ENCODE measurements around the gene COL18A1. TPM values are rescaled to one million over a fixed set of nuclear protein-coding genes. Genes with fewer than 3 reads are reported as not detected.

The COL18A1 gene
- total and polyA plus RNA-seq, 2 experiments from 2014 or later: 97.1 to 140 TPM

DNA sequence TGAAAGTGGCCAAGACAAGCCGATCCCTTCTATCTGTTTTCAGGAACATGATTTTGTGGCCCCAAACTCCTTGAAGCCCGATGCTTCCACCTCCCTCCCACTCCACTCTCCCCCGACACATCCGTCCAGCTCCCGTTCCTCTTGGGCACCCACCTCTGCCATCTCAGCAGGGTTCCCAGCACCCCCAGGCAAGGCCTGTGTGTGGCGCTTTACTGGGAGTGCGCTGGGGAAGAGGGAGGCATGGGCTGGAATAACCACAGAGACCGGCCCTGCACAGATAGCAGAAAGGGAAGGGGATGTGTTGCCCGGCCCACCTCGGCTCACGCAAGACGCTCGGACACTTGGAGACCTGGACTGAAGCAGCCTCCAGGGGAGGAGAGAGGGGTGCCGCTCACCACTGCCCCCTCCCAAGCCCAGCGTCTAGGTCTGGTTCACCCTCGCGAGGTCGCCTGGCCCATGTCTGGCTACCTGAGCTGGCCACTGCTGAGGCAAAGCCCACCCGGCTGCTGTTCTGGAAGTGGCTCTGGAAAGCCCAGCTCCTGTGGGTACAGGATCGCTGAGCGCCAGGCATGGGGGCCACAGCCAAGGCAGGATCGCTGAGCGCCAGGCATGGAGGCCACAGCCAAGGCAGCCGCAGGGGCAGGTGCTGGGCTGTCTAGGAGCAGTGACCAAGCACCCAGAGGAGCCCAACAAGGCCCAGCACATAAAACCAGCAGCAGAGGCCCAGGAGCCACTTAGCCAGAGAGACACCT, 23.8 kb upstream of the COL18A1 start:
- no peaks in the 10 kb centered on the region for H3K36me3 ChIP-seq (replicated peaks; ENCODE audit: insufficient read depth, low read depth)
- no peaks in the 10 kb centered on the region for H3K9me2 ChIP-seq (replicated peaks; ENCODE audit: insufficient read depth)
- no peak overlapping the region for H2AFZ ChIP-seq
- H3K79me2 ChIP-seq: no peaks in the 10 kb centered on the region
- H3K27me3 ChIP-seq: no peaks in the 10 kb centered on the region
- peaks cover 10% of the 10 kb centered on the region for H3K4me1 ChIP-seq (ENCODE audit: insufficient read depth)
- no peak for DNase-seq (ENCODE audit: low spot score)
- TF ChIP-seq EZH2 (IDR thresholded peaks at IDR 0.05; ENCODE audit: borderline replicate concordance): no peak
- no peak for TF ChIP-seq EZH2phosphoT487 (IDR thresholded peaks at IDR 0.05; ENCODE audit: low read depth, severe bottlenecking, unreplicated experiment)
- TF ChIP-seq, protein P1, sequence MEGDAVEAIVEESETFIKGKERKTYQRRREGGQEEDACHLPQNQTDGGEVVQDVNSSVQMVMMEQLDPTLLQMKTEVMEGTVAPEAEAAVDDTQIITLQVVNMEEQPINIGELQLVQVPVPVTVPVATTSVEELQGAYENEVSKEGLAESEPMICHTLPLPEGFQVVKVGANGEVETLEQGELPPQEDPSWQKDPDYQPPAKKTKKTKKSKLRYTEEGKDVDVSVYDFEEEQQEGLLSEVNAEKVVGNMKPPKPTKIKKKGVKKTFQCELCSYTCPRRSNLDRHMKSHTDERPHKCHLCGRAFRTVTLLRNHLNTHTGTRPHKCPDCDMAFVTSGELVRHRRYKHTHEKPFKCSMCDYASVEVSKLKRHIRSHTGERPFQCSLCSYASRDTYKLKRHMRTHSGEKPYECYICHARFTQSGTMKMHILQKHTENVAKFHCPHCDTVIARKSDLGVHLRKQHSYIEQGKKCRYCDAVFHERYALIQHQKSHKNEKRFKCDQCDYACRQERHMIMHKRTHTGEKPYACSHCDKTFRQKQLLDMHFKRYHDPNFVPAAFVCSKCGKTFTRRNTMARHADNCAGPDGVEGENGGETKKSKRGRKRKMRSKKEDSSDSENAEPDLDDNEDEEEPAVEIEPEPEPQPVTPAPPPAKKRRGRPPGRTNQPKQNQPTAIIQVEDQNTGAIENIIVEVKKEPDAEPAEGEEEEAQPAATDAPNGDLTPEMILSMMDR (IDR thresholded peaks at IDR 0.05; ENCODE audit: poor library complexity): no peak
- H3K4me3 ChIP-seq: no peak overlapping the region
- no peak overlapping the region for H3K4me2 ChIP-seq
- H3K9me3 ChIP-seq (ENCODE audit: low read depth): no peaks in the 10 kb centered on the region
- 96% methylated on average over 24 of the region's 24 CpGs for WGBS (ENCODE audit: low lambda C conversion rate, missing lambda C conversion rate)
- no peak overlapping the region for H3K27ac ChIP-seq
- no peaks in the 10 kb centered on the region for H4K20me1 ChIP-seq (ENCODE audit: insufficient read depth, poor library complexity, severe bottlenecking)

DNA sequence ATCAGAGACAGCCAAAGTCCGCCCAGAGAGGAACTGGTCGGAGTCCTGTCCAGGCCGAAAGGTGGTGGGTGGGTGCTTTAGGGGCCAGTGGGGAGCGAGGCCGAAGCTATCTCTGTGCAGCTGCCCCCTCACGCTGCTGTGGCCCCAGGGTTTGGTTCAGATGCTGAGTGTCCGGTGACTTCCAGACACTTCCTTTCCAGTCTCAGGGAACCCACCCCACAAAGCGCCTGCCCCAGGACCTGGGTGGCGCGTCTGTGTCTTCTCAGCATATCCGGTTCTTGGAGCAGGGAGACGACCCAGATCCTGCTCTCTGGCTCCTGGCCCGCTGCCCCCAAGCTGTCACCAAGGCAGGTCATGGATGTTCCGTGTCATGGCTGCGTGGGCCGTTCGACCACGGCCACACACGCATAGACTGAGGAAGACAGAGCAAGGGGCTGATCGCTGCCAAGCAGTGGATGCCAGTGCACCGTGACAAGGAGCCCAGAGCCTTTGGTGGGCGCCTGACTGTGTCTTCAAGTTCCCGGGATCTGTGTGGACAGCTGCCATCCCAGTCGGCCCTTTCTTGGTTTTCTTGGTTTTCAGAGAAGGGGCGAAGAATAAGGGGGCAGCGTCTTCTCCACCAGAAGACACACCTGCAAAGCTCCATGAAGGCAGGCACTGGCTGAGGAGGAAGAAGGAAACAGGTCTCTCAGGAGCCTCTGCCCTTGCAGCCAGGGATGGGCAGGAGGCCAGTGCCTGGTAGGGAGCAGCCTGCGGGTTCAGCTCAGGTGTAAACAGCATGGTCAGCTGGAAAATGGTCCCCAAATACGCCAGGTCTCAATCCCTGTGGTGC, 22.9 kb upstream of the COL18A1 start:
- no peaks in the 10 kb centered on the region for H3K9me3 ChIP-seq (ENCODE audit: low read depth)
- H4K20me1 ChIP-seq (ENCODE audit: insufficient read depth, poor library complexity, severe bottlenecking): no peaks in the 10 kb centered on the region
- H3K9me2 ChIP-seq (replicated peaks; ENCODE audit: insufficient read depth): no peaks in the 10 kb centered on the region
- peaks cover 16% of the 10 kb centered on the region for H3K4me1 ChIP-seq (ENCODE audit: insufficient read depth)
- no peaks in the 10 kb centered on the region for H3K27me3 ChIP-seq
- H3K4me2 ChIP-seq: no peak overlapping the region
- no peak for DNase-seq (ENCODE audit: low spot score)
- no peak overlapping the region for H3K4me3 ChIP-seq
- no peaks in the 10 kb centered on the region for H3K36me3 ChIP-seq (replicated peaks; ENCODE audit: insufficient read depth, low read depth)
- TF ChIP-seq, protein P1 (IDR thresholded peaks at IDR 0.05; ENCODE audit: poor library complexity): no peak
- TF ChIP-seq EZH2phosphoT487 (IDR thresholded peaks at IDR 0.05; ENCODE audit: low read depth, severe bottlenecking, unreplicated experiment): no peak
- no peak for TF ChIP-seq EZH2 (IDR thresholded peaks at IDR 0.05; ENCODE audit: borderline replicate concordance)
- no peak overlapping the region for H3K27ac ChIP-seq
- H3K79me2 ChIP-seq: no peaks in the 10 kb centered on the region
- H2AFZ ChIP-seq: no peak overlapping the region
- 95% methylated on average over 28 of the region's 28 CpGs for WGBS (ENCODE audit: low lambda C conversion rate, missing lambda C conversion rate)

DNA sequence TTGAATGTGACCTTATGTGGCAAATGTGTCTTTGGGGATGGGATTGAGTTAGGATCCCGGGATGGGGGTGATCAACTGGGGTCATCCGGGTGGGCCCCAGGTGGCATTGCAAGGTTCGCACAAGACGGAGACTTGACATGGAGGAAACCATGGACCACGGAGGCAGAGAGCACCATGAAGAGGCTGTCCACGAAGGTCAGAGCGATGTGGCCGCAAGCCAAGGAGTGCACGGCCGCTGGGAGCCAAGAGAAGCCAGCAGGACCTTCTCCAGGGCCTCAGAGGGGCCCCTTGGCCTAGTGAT, 22.3 kb upstream of the COL18A1 start:
- H3K9me2 ChIP-seq (replicated peaks; ENCODE audit: insufficient read depth): no peaks in the 10 kb centered on the region
- DNase-seq (ENCODE audit: low spot score): no peak
- no peak overlapping the region for H3K4me2 ChIP-seq
- no peak overlapping the region for H3K27ac ChIP-seq
- no peak overlapping the region for H3K4me3 ChIP-seq
- H3K9me3 ChIP-seq (ENCODE audit: low read depth): no peaks in the 10 kb centered on the region
- H3K79me2 ChIP-seq: no peaks in the 10 kb centered on the region
- H4K20me1 ChIP-seq (ENCODE audit: insufficient read depth, poor library complexity, severe bottlenecking): no peaks in the 10 kb centered on the region
- H3K36me3 ChIP-seq (replicated peaks; ENCODE audit: insufficient read depth, low read depth): no peaks in the 10 kb centered on the region
- no peaks in the 10 kb centered on the region for H3K27me3 ChIP-seq
- TF ChIP-seq EZH2phosphoT487 (IDR thresholded peaks at IDR 0.05; ENCODE audit: low read depth, severe bottlenecking, unreplicated experiment): no peak
- no peak for TF ChIP-seq EZH2 (IDR thresholded peaks at IDR 0.05; ENCODE audit: borderline replicate concordance)
- H3K4me1 ChIP-seq (ENCODE audit: insufficient read depth): peaks cover 16% of the 10 kb centered on the region
- 96% methylated on average over 10 of the region's 10 CpGs for WGBS (ENCODE audit: low lambda C conversion rate, missing lambda C conversion rate)
- no peak overlapping the region for H2AFZ ChIP-seq

DNA sequence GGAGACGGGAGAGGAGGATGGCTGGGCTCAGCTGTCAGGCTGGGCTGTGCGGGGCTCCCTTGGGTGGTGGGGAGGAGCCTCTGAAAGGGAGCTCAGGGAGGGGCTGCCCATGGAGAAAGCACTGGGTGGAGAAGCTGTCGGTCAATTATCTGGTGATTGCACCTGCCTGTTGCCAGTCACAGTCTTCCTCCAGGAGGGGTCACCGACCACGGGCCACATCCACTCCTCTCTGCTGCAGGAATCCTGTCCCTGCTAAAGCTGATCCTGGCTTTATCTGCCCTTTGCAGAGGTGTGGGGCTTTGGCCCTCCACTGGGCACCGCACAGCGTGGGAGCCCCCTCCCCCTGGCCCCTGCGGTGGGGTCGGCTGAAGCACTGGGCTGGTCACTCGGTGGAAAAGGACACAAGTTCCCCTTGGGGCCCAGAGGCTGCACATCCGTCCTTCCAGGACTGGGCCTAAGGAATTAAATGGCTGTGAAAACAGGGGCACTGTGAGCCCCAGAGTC, 21.8 kb upstream of the COL18A1 start:
- no peak overlapping the region for H2AFZ ChIP-seq
- H4K20me1 ChIP-seq (ENCODE audit: insufficient read depth, poor library complexity, severe bottlenecking): no peaks in the 10 kb centered on the region
- 85% methylated on average over 11 of the region's 11 CpGs for WGBS (ENCODE audit: low lambda C conversion rate, missing lambda C conversion rate)
- no peaks in the 10 kb centered on the region for H3K79me2 ChIP-seq
- DNase-seq (ENCODE audit: low spot score): no peak
- no peaks in the 10 kb centered on the region for H3K9me2 ChIP-seq (replicated peaks; ENCODE audit: insufficient read depth)
- H3K4me3 ChIP-seq: no peak overlapping the region
- peaks cover 12% of the 10 kb centered on the region for H3K4me1 ChIP-seq (ENCODE audit: insufficient read depth)
- H3K9me3 ChIP-seq (ENCODE audit: low read depth): no peaks in the 10 kb centered on the region
- H3K27ac ChIP-seq: no peak overlapping the region
- no peak overlapping the region for H3K4me2 ChIP-seq
- TF ChIP-seq EZH2 (IDR thresholded peaks at IDR 0.05; ENCODE audit: borderline replicate concordance): no peak
- no peak for TF ChIP-seq EZH2phosphoT487 (IDR thresholded peaks at IDR 0.05; ENCODE audit: low read depth, severe bottlenecking, unreplicated experiment)
- TF ChIP-seq, protein P1 (IDR thresholded peaks at IDR 0.05; ENCODE audit: poor library complexity): no peak
- no peaks in the 10 kb centered on the region for H3K27me3 ChIP-seq
- no peaks in the 10 kb centered on the region for H3K36me3 ChIP-seq (replicated peaks; ENCODE audit: insufficient read depth, low read depth)

Measured in hepatocyte (in vitro differentiated cells).